NCI-H2196 (cell line): ENCODE measurements around the gene ST7.
"Not testable (repeated sequence)": the region's sequence is repeated elsewhere in the genome, so short reads cannot be mapped to it uniquely, and the experiment has no call there.

Source experiments
- DNase-seq: peaks from one replicate; lab custom pipeline; 2025; ENCODE audit not compliant: unreplicated experiment; lab: John Stamatoyannopoulos, UW

The ST7 gene

GRCh38 chr7:116953372-116953905 lies at the start of gene ST7:
Gene ST7 (plus strand): TSS chr7:116953501. CDS start chr7:116953541, 40 bp downstream.
- DNase-seq, result peak; percentile 70

DNA sequence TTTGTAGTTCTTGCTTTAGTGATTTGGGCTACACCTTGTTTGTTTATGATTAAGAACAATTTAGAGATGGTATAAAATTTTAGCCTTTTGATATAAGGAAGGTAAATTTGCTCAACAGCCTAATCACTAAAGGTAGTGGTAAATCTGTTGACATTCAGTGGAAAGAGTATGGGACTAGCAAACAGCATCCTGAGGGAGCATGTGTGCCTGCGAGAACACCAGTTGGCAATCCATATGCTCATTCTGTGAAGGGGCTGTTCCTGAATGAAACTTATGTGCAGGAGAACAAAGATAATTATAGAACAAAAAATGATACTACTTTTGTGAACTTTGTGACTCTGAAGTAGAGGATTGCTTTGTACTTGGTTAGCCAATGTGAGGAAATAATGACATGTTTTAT lies 46.9 kb upstream of the ST7 start:
- DNase-seq, result no peak

- no peak for DNase-seq
Observed at GRCh38 chr7:116910383-116910782, 42.9 kb upstream of the ST7 start.

- DNase-seq, result no peak
Observed at GRCh38 chr7:116911801-116912200, 41.5 kb upstream of the ST7 start.

GRCh38 chr7:116912269-116912909 lies 40.9 kb upstream of the ST7 start:
- DNase-seq, result no peak

DNA sequence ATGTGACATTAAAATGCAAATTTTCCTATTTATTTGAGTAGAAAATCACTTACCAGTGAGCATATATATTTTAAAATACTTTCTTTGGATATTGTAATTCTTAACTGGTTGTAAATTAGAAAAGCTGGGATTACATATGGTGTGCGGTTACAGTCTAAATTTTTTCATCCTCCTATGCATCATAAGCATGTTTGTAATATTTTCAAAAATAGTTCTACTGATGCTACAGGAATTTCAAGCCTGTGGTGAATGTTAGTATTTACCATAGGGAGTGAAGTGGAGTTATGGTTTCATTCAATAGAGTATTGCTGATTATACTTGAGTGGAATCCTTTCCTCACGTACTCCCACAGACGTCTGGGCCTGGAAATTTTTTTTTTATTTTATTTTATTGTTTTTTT lies 34.6 kb upstream of the ST7 start:
- DNase-seq, result no peak

- no peak for DNase-seq
Observed at GRCh38 chr7:116920359-116920758, 32.9 kb upstream of the ST7 start.

GRCh38 chr7:116922545-116922944 lies 30.8 kb upstream of the ST7 start:
- DNase-seq, result no peak

- DNase-seq, result no peak
Observed at GRCh38 chr7:116924741-116925140, 28.6 kb upstream of the ST7 start.

DNA sequence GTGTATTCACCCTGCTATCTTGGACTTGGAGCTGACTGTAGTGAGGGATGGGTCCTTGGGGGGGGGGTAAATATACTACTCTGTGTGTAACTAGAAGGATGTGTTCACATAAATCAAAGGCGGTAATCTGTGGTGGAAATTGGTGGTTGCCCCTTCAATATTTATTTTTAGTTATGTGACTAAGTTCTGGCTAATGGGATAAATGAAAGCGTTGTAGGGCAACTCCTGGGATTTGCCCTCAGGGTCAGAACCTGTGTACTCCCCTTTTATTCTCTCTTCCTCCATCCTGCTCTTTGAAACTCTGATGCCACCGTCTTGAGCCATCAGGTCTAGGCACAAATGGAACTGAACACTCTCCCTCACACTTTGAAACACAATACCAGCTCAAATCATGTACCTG lies 24.3 kb upstream of the ST7 start:
- DNase-seq, result no peak

- peak; percentile 81 for DNase-seq
Observed at GRCh38 chr7:116929914-116930913, 23.1 kb upstream of the ST7 start.

DNA sequence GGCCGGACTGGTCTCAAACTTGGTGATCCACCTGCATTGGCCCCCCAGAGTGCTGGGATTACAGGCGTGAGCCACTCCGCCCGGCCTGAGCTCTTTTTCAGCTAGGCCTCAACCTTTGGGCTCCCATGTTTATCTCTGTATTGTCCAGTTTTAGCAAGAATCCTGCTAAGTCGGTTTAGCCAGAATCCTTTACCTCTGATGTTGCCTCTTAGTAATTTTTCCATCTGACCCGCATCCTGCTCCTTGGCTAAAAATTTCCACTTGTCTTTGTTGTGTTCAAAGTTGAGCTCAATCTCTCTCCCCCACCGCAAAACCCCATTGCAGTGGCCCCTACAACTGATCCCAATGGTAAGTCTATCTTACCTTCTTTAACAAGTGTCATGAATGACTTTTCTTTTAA lies 20.7 kb upstream of the ST7 start:
- DNase-seq, result no peak

DNA sequence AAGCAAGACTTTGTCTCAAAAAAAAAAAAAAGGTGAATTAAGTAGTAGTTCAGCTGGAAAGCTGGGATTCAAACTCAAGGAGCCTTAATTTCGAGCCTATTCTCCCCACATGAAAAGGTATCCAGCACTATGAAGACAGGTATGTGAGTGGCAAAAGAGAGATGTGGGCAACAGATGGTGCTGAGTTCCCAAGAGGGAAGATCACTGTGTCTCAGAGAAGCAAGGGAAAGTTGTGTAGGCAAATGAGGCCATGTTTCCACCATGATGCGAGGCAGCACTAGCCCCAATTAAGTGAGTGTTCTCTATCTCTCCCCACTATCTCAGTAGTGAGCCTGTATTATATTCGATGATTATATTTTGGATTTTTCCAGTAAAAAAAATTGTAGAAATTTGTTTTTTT lies 19.8 kb upstream of the ST7 start:
- no peak for DNase-seq

DNA sequence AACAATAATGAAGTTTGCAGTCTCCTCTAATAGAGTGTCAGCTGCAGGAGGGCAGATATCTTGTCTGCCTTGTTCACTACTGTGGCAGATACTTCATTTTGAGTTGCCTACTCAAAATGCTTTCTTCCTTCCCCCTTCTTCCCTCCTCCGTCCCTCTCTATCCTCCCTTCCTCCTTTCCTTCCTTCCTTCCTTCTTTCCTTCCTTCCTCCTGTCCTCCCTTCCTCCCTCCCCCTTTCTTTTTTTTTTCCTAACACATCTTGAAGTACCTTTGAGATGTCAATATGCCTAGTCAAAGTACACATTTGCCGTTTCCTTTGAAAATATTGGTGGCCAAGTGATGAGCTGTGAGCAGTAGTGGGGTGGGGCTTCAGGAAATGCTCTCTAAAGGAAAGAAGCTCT lies 18.7 kb upstream of the ST7 start:
- DNase-seq, result no peak

- not testable (repeated sequence) for DNase-seq
Observed at GRCh38 chr7:116936844-116937243, 16.5 kb upstream of the ST7 start.

DNA sequence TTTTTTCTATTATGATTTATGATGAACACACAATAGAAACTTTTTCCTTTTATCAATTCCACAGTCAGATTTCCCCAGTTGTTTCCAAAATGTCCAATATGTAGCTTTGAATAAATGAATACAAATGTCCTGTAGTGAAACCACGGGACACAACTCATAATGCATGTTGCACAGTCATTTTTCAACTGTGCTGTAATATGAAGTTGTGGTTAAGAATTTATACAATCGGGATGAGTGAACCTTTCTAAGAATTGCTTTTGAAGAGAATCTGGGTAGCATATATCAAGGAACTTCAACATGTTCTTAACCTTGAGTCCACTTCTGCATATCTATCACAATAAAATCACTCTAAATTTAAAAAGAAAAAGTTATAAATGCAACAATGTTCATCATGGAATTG lies 14.6 kb upstream of the ST7 start:
- no peak for DNase-seq

DNA sequence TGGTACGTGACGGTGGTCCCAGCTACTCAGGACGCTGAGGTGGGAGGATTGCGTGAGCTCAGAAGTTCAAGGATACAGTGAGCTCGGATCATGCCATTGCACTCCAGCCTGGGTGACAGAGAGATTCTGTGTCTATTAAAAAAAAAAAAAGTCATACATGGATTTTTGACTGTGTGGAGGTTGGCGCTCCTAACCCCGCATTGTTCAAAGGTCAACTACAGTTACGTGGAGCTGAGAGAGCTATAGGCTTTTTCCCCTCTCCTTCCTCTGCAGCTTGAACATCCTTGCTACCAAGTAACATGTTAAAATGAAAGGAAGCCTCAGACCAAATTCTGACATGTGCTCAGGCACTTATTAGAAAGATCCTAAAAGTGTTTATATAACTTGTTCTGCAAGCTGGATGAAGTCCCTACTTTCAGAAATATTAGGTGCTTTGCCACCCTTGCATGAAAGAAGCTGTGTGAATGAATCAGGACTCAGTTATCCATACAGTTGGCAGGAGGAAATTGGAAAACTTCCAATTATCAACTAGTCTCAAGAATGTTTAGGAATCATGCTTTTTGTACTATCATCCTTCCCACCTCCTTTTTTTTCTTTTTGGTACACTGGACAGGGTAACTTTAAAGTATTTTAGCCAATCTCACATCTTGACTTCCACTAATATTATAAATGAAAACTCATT lies 12.5 kb upstream of the ST7 start:
- DNase-seq, result no peak

- DNase-seq, result no peak
Observed at GRCh38 chr7:116942504-116942903, 10.8 kb upstream of the ST7 start.

- peak; percentile 55 for DNase-seq
Observed at GRCh38 chr7:116948934-116949333, 4.4 kb upstream of the ST7 start.

DNA sequence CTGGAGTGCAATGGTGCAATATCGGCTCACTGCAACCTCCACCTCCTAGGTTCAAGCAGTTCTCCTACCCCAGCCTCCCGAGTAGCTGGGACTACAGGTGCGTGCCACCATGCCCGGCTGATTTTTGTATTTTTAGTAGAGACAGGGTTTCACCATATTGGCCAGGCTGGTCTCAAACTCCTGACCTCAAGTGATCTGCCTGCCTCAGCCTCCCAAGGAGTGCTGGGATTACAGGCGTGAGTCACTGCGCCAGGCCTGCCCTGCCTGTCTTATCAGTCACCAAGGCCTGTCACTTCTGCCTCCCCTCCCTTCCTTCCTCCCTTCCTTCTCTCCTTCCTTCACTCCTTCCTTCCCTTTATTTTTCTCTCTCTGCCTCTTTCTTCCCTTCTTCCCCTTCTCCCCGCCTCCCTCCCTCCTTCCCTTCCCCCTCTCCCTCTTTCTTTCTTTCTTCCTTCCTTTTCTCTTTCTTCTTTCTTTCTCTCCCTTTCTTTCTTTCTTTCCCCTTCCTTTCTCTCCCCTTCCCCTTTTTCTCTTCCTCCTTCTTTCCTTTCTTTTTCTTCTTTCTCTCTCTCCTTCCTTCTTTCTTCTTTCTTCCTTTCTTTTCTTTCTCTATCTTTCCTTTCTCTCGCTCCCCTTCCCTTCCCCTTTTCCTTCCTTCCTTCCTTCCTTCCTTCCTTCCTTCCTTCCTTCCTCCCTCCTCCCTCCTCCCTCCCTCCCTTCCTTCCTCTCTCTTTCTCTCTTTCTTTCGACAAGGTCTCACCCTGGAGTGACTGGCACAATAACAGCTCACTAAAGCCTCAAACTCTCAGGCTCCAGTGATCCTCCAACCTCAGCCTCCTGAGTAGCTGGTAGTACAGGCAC lies 3.1 kb upstream of the ST7 start:
- DNase-seq, result no peak
